ENCODE results near the gene CDADC1. TPM values are rescaled to one million over a fixed set of nuclear protein-coding genes. Genes with fewer than 3 reads are reported as not detected.

The CDADC1 gene
- total RNA-seq, 1 donor from 2014 or later, result 11.4 TPM

- intact Hi-C loops (cut with micrococcal nuclease), result no loop called here
- no peak overlapping the region for H3K27ac ChIP-seq (replicated peaks)
- peaks cover 7% of the 10 kb centered on the region for H3K4me1 ChIP-seq
- no peaks in the 10 kb centered on the region for H3K9me3 ChIP-seq (replicated peaks)
- TF ChIP-seq, protein P1, sequence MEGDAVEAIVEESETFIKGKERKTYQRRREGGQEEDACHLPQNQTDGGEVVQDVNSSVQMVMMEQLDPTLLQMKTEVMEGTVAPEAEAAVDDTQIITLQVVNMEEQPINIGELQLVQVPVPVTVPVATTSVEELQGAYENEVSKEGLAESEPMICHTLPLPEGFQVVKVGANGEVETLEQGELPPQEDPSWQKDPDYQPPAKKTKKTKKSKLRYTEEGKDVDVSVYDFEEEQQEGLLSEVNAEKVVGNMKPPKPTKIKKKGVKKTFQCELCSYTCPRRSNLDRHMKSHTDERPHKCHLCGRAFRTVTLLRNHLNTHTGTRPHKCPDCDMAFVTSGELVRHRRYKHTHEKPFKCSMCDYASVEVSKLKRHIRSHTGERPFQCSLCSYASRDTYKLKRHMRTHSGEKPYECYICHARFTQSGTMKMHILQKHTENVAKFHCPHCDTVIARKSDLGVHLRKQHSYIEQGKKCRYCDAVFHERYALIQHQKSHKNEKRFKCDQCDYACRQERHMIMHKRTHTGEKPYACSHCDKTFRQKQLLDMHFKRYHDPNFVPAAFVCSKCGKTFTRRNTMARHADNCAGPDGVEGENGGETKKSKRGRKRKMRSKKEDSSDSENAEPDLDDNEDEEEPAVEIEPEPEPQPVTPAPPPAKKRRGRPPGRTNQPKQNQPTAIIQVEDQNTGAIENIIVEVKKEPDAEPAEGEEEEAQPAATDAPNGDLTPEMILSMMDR (IDR thresholded peaks at IDR 0.05; ENCODE audit: borderline replicate concordance), result no peak
- H3K27me3 ChIP-seq (ENCODE audit: low read depth), result no peaks in the 10 kb centered on the region
- no peak for DNase-seq
- H3K4me3 ChIP-seq, result no peak overlapping the region
- no peaks in the 10 kb centered on the region for H3K36me3 ChIP-seq
These were observed 47.5 kb downstream of the CDADC1 start for GRCh38 chr13:49295244-49295643.

DNA sequence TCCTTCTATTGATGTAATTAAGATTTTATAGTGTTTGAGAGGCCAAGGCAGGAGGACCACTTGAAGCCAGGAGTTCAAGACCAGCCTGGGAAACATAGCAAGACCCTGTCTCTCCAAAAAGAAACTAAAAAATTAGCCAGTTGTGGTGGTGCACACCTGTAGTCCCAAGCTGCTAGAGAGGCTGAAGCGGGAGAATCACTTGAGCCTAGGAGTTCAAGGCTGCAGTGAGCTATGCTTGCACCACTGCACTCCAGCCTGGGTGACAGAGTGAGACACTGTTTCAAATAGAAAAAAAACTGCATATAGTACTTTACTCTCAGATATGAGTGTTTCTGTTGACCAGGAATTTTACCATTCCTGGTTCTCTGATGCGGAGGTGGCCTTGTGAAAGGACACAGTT is 48.9 kb downstream of the CDADC1 start:
- intact Hi-C loops (cut with micrococcal nuclease), result no loop called here
- Histone ChIP-seq H3K36me3 (no peaks in the 10 kb centered on the region), H3K4me1 (peaks cover 7% of the 10 kb centered on the region), H3K27ac (replicated peaks) (no peak overlapping the region), H3K4me3 (no peak overlapping the region), H3K27me3 (ENCODE audit: low read depth) (no peaks in the 10 kb centered on the region), H3K9me3 (replicated peaks) (no peaks in the 10 kb centered on the region)
- no peak for DNase-seq
- TF ChIP-seq, protein P1 (IDR thresholded peaks at IDR 0.05; ENCODE audit: borderline replicate concordance), result no peak

DNA sequence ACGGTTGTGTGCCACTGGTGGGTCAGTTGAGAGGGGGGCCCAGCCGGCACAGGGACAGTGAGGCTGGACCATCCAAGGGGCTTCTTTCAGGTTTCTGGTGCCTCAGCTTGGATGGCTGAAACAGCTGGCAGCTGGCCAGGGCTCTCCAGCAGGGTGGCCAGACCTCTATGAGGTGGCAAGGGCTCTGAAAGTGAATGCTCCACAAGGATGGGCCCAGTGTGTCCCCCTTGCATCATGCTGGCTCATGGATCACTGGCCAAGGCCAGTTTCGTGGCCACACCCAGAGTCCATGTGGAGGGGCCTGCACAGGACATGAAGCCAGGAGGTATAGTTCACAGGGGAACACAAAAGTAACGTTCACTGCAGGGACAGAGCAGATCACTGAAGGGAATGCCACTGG is 49.6 kb downstream of the CDADC1 start:
- peaks cover 7% of the 10 kb centered on the region for H3K4me1 ChIP-seq
- no peaks in the 10 kb centered on the region for H3K36me3 ChIP-seq
- intact Hi-C loops (cut with micrococcal nuclease), result no loop called here
- TF ChIP-seq, protein P1 (IDR thresholded peaks at IDR 0.05; ENCODE audit: borderline replicate concordance), result no peak
- H3K4me3 ChIP-seq, result no peak overlapping the region
- no peak overlapping the region for H3K27ac ChIP-seq (replicated peaks)
- H3K27me3 ChIP-seq (ENCODE audit: low read depth), result no peaks in the 10 kb centered on the region
- H3K9me3 ChIP-seq (replicated peaks), result no peaks in the 10 kb centered on the region
- no peak for DNase-seq

- Histone ChIP-seq H3K4me1 (peaks cover 9% of the 10 kb centered on the region), H3K36me3 (no peaks in the 10 kb centered on the region), H3K27ac (replicated peaks) (no peak overlapping the region), H3K4me3 (no peak overlapping the region), H3K9me3 (replicated peaks) (no peaks in the 10 kb centered on the region), H3K27me3 (ENCODE audit: low read depth) (no peaks in the 10 kb centered on the region)
- TF ChIP-seq, protein P1 (IDR thresholded peaks at IDR 0.05; ENCODE audit: borderline replicate concordance), result no peak
- DNase-seq, result no peak
- intact Hi-C loops (cut with micrococcal nuclease), result no loop called here
These were observed 50.7 kb downstream of the CDADC1 start for GRCh38 chr13:49298416-49298815.

- intact Hi-C loops (cut with micrococcal nuclease), result no loop called here
- DNase-seq, result no peak
- Histone ChIP-seq H3K4me3 (no peak overlapping the region), H3K27ac (replicated peaks) (no peak overlapping the region), H3K9me3 (replicated peaks) (no peaks in the 10 kb centered on the region), H3K27me3 (ENCODE audit: low read depth) (no peaks in the 10 kb centered on the region), H3K36me3 (no peaks in the 10 kb centered on the region), H3K4me1 (peaks cover 15% of the 10 kb centered on the region)
- TF ChIP-seq, protein P1 (IDR thresholded peaks at IDR 0.05; ENCODE audit: borderline replicate concordance), result no peak
These were observed 51.3 kb downstream of the CDADC1 start for GRCh38 chr13:49298903-49299605.
